ENCODE measurements around the gene LHX3.

DNA sequence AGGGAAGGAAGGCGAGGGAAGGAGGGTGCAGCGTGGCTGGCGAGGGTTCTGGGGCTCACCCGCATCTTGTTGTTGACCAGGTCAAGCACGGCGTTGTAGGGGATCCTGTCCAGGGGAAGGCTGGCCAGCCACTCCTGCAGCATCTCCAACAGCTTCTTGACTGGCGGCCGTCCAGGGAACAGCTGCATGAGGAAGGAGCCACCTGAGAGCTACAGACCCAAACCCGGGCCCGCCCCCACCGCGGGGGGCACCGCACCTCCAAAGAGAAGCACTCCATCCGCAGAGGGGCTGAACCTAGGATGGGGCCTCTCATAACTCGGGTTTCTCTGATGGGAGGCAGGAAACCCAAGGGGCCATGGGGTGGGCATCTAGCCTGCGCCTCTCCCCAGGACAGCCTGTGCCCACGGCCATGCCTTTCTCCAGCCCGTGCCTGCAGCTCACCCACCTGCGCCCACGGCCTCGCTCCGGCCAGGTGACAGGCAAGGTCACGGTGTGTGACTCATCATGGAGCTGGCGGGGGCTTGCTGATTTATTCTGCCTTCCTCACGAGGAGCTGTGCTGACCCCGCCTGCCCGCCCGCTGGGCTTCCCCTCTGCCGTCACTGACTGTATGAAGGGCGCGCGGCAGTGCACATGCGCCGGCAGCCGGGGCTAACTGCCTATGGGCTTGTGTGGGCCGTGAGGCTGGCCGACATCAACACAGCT, 11.8 kb upstream of the LHX3 start:
- TF ChIP-seq, protein P1, sequence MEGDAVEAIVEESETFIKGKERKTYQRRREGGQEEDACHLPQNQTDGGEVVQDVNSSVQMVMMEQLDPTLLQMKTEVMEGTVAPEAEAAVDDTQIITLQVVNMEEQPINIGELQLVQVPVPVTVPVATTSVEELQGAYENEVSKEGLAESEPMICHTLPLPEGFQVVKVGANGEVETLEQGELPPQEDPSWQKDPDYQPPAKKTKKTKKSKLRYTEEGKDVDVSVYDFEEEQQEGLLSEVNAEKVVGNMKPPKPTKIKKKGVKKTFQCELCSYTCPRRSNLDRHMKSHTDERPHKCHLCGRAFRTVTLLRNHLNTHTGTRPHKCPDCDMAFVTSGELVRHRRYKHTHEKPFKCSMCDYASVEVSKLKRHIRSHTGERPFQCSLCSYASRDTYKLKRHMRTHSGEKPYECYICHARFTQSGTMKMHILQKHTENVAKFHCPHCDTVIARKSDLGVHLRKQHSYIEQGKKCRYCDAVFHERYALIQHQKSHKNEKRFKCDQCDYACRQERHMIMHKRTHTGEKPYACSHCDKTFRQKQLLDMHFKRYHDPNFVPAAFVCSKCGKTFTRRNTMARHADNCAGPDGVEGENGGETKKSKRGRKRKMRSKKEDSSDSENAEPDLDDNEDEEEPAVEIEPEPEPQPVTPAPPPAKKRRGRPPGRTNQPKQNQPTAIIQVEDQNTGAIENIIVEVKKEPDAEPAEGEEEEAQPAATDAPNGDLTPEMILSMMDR (tag by site-specific recombination; IDR thresholded peaks at IDR 0.05), result no peak
- TF ChIP-seq ZNF394 (tag by site-specific recombination; IDR thresholded peaks at IDR 0.05; ENCODE audit: borderline replicate concordance) (no peak), ZNF10 (tag by site-specific recombination; IDR thresholded peaks at IDR 0.05) (no peak), SP7 (tag by site-specific recombination; IDR thresholded peaks at IDR 0.05) (no peak)
- TF ChIP-seq, protein P2, sequence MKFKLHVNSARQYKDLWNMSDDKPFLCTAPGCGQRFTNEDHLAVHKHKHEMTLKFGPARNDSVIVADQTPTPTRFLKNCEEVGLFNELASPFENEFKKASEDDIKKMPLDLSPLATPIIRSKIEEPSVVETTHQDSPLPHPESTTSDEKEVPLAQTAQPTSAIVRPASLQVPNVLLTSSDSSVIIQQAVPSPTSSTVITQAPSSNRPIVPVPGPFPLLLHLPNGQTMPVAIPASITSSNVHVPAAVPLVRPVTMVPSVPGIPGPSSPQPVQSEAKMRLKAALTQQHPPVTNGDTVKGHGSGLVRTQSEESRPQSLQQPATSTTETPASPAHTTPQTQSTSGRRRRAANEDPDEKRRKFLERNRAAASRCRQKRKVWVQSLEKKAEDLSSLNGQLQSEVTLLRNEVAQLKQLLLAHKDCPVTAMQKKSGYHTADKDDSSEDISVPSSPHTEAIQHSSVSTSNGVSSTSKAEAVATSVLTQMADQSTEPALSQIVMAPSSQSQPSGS (tag by site-specific recombination; IDR thresholded peaks at IDR 0.05; ENCODE audit: low read depth), result no peak
- TF ChIP-seq, protein P3, sequence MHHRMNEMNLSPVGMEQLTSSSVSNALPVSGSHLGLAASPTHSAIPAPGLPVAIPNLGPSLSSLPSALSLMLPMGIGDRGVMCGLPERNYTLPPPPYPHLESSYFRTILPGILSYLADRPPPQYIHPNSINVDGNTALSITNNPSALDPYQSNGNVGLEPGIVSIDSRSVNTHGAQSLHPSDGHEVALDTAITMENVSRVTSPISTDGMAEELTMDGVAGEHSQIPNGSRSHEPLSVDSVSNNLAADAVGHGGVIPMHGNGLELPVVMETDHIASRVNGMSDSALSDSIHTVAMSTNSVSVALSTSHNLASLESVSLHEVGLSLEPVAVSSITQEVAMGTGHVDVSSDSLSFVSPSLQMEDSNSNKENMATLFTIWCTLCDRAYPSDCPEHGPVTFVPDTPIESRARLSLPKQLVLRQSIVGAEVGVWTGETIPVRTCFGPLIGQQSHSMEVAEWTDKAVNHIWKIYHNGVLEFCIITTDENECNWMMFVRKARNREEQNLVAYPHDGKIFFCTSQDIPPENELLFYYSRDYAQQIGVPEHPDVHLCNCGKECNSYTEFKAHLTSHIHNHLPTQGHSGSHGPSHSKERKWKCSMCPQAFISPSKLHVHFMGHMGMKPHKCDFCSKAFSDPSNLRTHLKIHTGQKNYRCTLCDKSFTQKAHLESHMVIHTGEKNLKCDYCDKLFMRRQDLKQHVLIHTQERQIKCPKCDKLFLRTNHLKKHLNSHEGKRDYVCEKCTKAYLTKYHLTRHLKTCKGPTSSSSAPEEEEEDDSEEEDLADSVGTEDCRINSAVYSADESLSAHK (tag by site-specific recombination; IDR thresholded peaks at IDR 0.05), result no peak
